Astrocyte (in vitro differentiated cells and primary cell): ENCODE data around the gene EHBP1. TPM values are rescaled to one million over a fixed set of nuclear protein-coding genes. Genes with fewer than 3 reads are reported as not detected.

Experiments
- DNase-seq: peaks from one replicate; pipeline ENCODE4 v3.0.0-alpha.2; 2010; ENCODE audit warnings: low read depth
- FAIRE-seq: peaks from 2 replicates; lab custom pipeline; 2011; peaks lifted over from hg19 to GRCh38; lab: Jason Lieb, UNC
- H2AFZ ChIP-seq: 2 replicates; pipeline ENCODE4 v1.6.0; 2012; ENCODE audit warnings: low read depth, low read length, inconsistent platforms
- H3K27ac ChIP-seq: 2 replicates; pipeline ENCODE4 v1.5.1; 2011; ENCODE audit warnings: low read depth, low read length, inconsistent platforms
- H3K27me3 ChIP-seq: 2 replicates; pipeline ENCODE4 v1.6.0; 2011; ENCODE audit warnings: low read length, inconsistent platforms; ENCODE audit not compliant: insufficient read depth
- H3K36me3 ChIP-seq: 2 replicates; pipeline ENCODE4 v1.5.1; 2011; ENCODE audit warnings: low read length, inconsistent platforms; ENCODE audit not compliant: insufficient read depth
- H3K4me1 ChIP-seq: 2 replicates; pipeline ENCODE4 v1.5.1; 2011; ENCODE audit warnings: low read length, inconsistent platforms; ENCODE audit not compliant: insufficient read depth
- H3K4me2 ChIP-seq: 2 replicates; pipeline ENCODE4 v1.6.0; 2012; ENCODE audit warnings: low read length, inconsistent platforms
- H3K4me3 ChIP-seq: 2 replicates; pipeline ENCODE4 v1.5.1; 2011; ENCODE audit warnings: low read depth, mild to moderate bottlenecking, low read length, inconsistent platforms; ENCODE audit not compliant: insufficient read depth
- H3K79me2 ChIP-seq: 2 replicates; pipeline ENCODE4 v1.6.0; 2012; ENCODE audit warnings: mild to moderate bottlenecking, low read length, inconsistent platforms; ENCODE audit not compliant: insufficient read depth
- H3K9ac ChIP-seq: 2 replicates; pipeline ENCODE4 v1.6.0; 2012; ENCODE audit warnings: mild to moderate bottlenecking, low read length, inconsistent platforms
- H3K9me3 ChIP-seq: 2 replicates; pipeline ENCODE4 v1.5.1; 2012; ENCODE audit warnings: low read depth, mild to moderate bottlenecking, low read length, inconsistent platforms; ENCODE audit not compliant: insufficient read depth
- H4K20me1 ChIP-seq: 2 replicates; pipeline ENCODE4 v1.6.0; 2012; ENCODE audit warnings: low read length, inconsistent platforms; ENCODE audit not compliant: insufficient read depth
- H3K27ac Mint-ChIP-seq: one replicate; pipeline ENCODE4 v1.8.0; 2021; ENCODE audit warnings: mild to moderate bottlenecking, mixed read lengths; ENCODE audit not compliant: unreplicated experiment
- H3K27me3 Mint-ChIP-seq: one replicate; pipeline ENCODE4 v1.8.0; 2021; ENCODE audit warnings: low read depth, mixed read lengths; ENCODE audit not compliant: unreplicated experiment
- H3K36me3 Mint-ChIP-seq: one replicate; pipeline ENCODE4 v1.8.0; 2021; ENCODE audit warnings: low read depth, mixed read lengths; ENCODE audit not compliant: unreplicated experiment
- H3K4me1 Mint-ChIP-seq: one replicate; pipeline ENCODE4 v1.8.0; 2021; ENCODE audit warnings: low read depth, mixed read lengths; ENCODE audit not compliant: unreplicated experiment
- H3K4me3 Mint-ChIP-seq: one replicate; pipeline ENCODE4 v1.8.0; 2021; ENCODE audit warnings: mild to moderate bottlenecking, moderate library complexity, mixed read lengths; ENCODE audit not compliant: unreplicated experiment
- H3K9me3 Mint-ChIP-seq: one replicate; pipeline ENCODE4 v1.8.0; 2021; ENCODE audit warnings: mild to moderate bottlenecking, mixed read lengths; ENCODE audit not compliant: unreplicated experiment
- CTCF ChIP-seq: IDR thresholded peaks from 2 replicates; pipeline ENCODE4 v1.5.1; 2011; ENCODE audit warnings: low read depth, mild to moderate bottlenecking, inconsistent platforms, low read length, moderate library complexity; ENCODE audit not compliant: insufficient read depth
- EZH2 ChIP-seq: IDR thresholded peaks from 2 replicates; pipeline ENCODE4 v1.6.1; 2012; ENCODE audit warnings: mild to moderate bottlenecking, low read length, inconsistent platforms; ENCODE audit not compliant: insufficient read depth
- total RNA-seq: library from RNA; stranded (reverse); gene quantifications from 2 replicates; pipeline ENCODE4 v1.2.1, GENCODE V29; 2021

Gene EHBP1
- total RNA-seq, 1 donor from 2014 or later, result 44.1 TPM

GRCh38 chr2:62968668-62969067 is 263.2 kb downstream of the EHBP1 start:
- H3K4me3 ChIP-seq, result no peak overlapping the region
- no peak overlapping the region for H3K9ac ChIP-seq
- Mint-ChIP-seq H3K9me3 (no peaks in the 10 kb centered on the region), H3K4me1 (peaks cover 2% of the 10 kb centered on the region), H3K27ac (no peak overlapping the region), H3K4me3 (no peak overlapping the region), H3K27me3 (no peaks in the 10 kb centered on the region), H3K36me3 (no peaks in the 10 kb centered on the region)
- H4K20me1 ChIP-seq, result no peaks in the 10 kb centered on the region
- no peaks in the 10 kb centered on the region for H3K9me3 ChIP-seq
- no peaks in the 10 kb centered on the region for H3K27me3 ChIP-seq
- no peaks in the 10 kb centered on the region for H3K79me2 ChIP-seq
- no peaks in the 10 kb centered on the region for H3K36me3 ChIP-seq
- FAIRE-seq, result no peak
- H3K4me2 ChIP-seq, result no peak overlapping the region
- no peaks in the 10 kb centered on the region for H3K4me1 ChIP-seq
- no peak overlapping the region for H3K27ac ChIP-seq
- H2AFZ ChIP-seq, result no peak overlapping the region
- TF ChIP-seq CTCF, result no peak
- TF ChIP-seq EZH2, result no peak
- no peak for DNase-seq

- no peaks in the 10 kb centered on the region for H3K79me2 ChIP-seq
- no peaks in the 10 kb centered on the region for H3K27me3 ChIP-seq
- Mint-ChIP-seq H3K4me3 (no peak overlapping the region), H3K4me1 (peaks cover 2% of the 10 kb centered on the region), H3K27ac (no peak overlapping the region), H3K9me3 (no peaks in the 10 kb centered on the region), H3K36me3 (peaks cover 2% of the 10 kb centered on the region), H3K27me3 (no peaks in the 10 kb centered on the region)
- H3K9me3 ChIP-seq, result no peaks in the 10 kb centered on the region
- no peak overlapping the region for H2AFZ ChIP-seq
- no peak overlapping the region for H3K4me3 ChIP-seq
- H3K9ac ChIP-seq, result no peak overlapping the region
- H3K36me3 ChIP-seq, result peaks cover 6% of the 10 kb centered on the region
- H3K27ac ChIP-seq, result no peak overlapping the region
- H3K4me2 ChIP-seq, result no peak overlapping the region
- no peaks in the 10 kb centered on the region for H4K20me1 ChIP-seq
- DNase-seq (no peak), FAIRE-seq (no peak)
- no peaks in the 10 kb centered on the region for H3K4me1 ChIP-seq
- TF ChIP-seq EZH2, result no peak
- no peak for TF ChIP-seq CTCF
Observed at GRCh38 chr2:62971936-62972335, 266.4 kb downstream of the EHBP1 start.

GRCh38 chr2:62972601-62973000 is 267.1 kb downstream of the EHBP1 start:
- Mint-ChIP-seq H3K9me3 (no peaks in the 10 kb centered on the region), H3K27ac (no peak overlapping the region), H3K27me3 (no peaks in the 10 kb centered on the region), H3K4me3 (no peak overlapping the region), H3K36me3 (peaks cover 2% of the 10 kb centered on the region), H3K4me1 (peaks cover 2% of the 10 kb centered on the region)
- Histone ChIP-seq H3K4me2 (no peak overlapping the region), H2AFZ (no peak overlapping the region), H4K20me1 (no peaks in the 10 kb centered on the region), H3K27me3 (no peaks in the 10 kb centered on the region), H3K9me3 (no peaks in the 10 kb centered on the region), H3K4me1 (no peaks in the 10 kb centered on the region), H3K36me3 (peaks cover 6% of the 10 kb centered on the region), H3K4me3 (no peak overlapping the region), H3K9ac (no peak overlapping the region), H3K27ac (no peak overlapping the region), H3K79me2 (no peaks in the 10 kb centered on the region)
- TF ChIP-seq EZH2, result no peak
- no peak for TF ChIP-seq CTCF
- DNase-seq (no peak), FAIRE-seq (no peak)
